PFSK-1 (cell line): ENCODE results near the gene FXN.

ENCODE experiments used
- FOXP2 ChIP-seq: optimal IDR thresholded peaks from 2 replicates; pipeline ENCODE3; 2011; ENCODE audit warnings: borderline replicate concordance, control low read depth, inconsistent platforms; ENCODE audit not compliant: insufficient read depth; ENCODE audit errors: extremely low read length, extremely low read depth
- POLR2AphosphoS5 ChIP-seq: IDR thresholded peaks from 2 replicates; pipeline ENCODE4 v1.6.1; 2012; ENCODE audit warnings: low read depth, mild to moderate bottlenecking, control low read depth, low read length, moderate library complexity
- SIN3A ChIP-seq: IDR thresholded peaks from 2 replicates; pipeline ENCODE4 v1.6.1; 2012; ENCODE audit warnings: mild to moderate bottlenecking, low read length, moderate library complexity, borderline replicate concordance; ENCODE audit not compliant: insufficient read depth
- TAF1 ChIP-seq: IDR thresholded peaks from 2 replicates; pipeline ENCODE4 v1.6.1; 2012; ENCODE audit warnings: low read length, control low read depth, borderline replicate concordance; ENCODE audit not compliant: insufficient read depth
- TF ChIP-seq, protein P1 (sequence below), 2 experiments: IDR thresholded peaks; 2 replicates each; pipeline versions ENCODE4 v1.6.1 to v1.8.0; 2011 to 2012; ENCODE audit warnings: low read depth in 2 of 2, low read length in 2 of 2, control low read depth in 1 of 2, inconsistent platforms in 1 of 2, mild to moderate bottlenecking in 1 of 2, moderate library complexity in 1 of 2; ENCODE audit not compliant: insufficient read depth in 1 of 2

- TF ChIP-seq SIN3A (no peak), FOXP2 (no peak), TAF1 (no peak), POLR2AphosphoS5 (no peak)
- TF ChIP-seq, protein P1, sequence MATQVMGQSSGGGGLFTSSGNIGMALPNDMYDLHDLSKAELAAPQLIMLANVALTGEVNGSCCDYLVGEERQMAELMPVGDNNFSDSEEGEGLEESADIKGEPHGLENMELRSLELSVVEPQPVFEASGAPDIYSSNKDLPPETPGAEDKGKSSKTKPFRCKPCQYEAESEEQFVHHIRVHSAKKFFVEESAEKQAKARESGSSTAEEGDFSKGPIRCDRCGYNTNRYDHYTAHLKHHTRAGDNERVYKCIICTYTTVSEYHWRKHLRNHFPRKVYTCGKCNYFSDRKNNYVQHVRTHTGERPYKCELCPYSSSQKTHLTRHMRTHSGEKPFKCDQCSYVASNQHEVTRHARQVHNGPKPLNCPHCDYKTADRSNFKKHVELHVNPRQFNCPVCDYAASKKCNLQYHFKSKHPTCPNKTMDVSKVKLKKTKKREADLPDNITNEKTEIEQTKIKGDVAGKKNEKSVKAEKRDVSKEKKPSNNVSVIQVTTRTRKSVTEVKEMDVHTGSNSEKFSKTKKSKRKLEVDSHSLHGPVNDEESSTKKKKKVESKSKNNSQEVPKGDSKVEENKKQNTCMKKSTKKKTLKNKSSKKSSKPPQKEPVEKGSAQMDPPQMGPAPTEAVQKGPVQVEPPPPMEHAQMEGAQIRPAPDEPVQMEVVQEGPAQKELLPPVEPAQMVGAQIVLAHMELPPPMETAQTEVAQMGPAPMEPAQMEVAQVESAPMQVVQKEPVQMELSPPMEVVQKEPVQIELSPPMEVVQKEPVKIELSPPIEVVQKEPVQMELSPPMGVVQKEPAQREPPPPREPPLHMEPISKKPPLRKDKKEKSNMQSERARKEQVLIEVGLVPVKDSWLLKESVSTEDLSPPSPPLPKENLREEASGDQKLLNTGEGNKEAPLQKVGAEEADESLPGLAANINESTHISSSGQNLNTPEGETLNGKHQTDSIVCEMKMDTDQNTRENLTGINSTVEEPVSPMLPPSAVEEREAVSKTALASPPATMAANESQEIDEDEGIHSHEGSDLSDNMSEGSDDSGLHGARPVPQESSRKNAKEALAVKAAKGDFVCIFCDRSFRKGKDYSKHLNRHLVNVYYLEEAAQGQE (IDR thresholded peaks at IDR 0.05; ENCODE audit: insufficient read depth in 1 of 2, low read depth in 2 of 2, low read length in 2 of 2): no peak
These were observed 757 bp downstream of the FXN start for GRCh38 chr9:69036309-69036708.
